DMS114 treated with DMSO at 0.1 percent for 48 hours (cell line): ENCODE results near the gene ITPKB.
A peak's percentile ranks its signal among the peaks of the same experiment; 100 is the strongest.
"Not testable (repeated sequence)": the region's sequence is repeated elsewhere in the genome, so short reads cannot be mapped to it uniquely, and the experiment has no call there.

Source experiments
- DNase-seq: peaks from one replicate; lab custom pipeline; 2025; ENCODE audit not compliant: unreplicated experiment; lab: John Stamatoyannopoulos, UW

ITPKB gene

DNA sequence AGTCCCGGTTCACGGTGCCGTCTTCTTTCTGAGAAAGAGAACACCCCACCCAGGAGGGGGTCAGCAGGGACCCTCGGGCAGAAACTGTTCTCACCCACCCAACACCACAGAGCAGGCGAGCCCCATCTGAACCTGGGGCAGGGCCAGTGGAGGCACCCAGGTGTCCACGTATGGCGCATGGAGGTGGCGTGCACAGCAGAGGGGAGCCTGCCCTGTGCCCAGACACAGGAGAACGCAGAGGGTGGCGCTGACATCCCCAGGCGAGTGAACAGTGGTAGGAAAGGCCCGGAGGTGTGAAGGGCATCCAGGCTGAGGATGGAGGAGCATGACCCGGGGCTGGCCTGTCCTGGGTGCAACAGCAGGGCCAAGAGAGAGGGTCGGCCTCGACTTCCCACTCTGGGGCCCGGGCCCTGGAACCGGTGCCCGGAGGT lies 99.4 kb downstream of the ITPKB start:
- no peak for DNase-seq

DNA sequence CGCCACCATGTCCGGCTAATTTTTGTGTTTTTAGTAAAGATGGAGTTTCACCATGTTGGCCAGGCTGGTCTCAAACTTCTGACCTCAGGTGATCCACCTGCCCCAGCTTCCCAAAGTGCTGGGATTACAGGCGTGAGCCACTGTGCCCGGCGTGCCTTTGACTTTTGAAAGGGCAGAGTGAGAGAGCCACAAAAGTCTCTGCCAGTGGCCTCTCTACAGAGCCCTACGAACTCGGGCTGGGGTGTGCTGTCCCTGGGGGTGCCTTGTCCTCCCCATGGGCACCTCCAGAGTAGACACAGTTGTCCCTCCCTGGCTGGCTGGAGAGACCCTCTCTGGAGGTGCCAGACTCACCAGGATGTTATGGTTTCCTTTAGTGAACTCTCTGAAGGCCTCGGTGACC lies 99.9 kb downstream of the ITPKB start:
- DNase-seq, result not testable (repeated sequence)

DNA sequence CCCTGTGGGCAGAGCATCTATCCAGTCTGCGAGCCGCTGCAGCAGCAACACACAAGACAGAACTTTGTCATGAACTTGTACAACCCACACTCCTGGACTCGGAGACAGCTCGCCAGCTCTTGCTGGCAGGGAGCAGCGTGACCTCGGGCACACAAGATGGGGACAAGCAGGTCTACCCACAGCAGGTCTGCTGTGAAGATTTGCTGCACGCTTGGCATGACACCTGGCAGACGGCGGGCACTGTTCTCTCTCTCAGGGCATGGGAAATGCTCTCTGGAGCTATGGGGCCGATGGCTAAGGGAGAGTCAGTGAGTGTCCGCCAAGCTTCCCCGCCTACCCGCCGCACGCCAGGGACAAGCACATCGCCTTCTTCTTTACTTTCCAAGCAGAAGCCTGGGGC lies 100.5 kb downstream of the ITPKB start:
- DNase-seq, result no peak

DNA sequence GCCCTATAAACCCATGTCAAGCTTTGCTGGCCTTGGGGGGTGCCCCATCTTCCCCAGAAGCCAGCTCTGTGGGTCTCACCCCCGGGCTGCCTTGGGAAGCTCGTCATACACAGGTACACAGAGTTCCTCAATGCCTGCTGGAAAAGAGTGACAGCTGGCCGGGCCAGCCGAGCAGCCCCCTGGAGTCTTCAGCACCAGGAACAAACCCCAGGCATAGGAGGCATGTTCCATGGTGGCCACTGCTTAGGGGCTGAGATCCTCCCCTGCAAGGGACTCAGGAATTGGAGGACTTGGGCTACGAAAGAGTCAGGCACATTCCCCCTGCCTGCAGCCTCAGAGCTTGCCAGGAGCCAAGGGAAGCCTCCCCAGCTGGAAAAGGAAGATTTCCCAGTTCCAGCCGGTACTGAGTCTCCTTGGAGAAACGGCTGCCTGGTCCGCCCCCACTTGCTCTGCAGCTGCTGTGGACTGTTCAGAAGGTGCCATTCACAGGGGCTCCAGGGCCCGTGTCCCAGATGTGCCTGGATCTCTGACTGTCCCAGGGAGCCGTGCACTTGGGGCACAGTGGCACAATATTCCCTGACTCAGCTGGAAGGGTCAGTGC lies 101.0 kb downstream of the ITPKB start:
- DNase-seq, result no peak

DNA sequence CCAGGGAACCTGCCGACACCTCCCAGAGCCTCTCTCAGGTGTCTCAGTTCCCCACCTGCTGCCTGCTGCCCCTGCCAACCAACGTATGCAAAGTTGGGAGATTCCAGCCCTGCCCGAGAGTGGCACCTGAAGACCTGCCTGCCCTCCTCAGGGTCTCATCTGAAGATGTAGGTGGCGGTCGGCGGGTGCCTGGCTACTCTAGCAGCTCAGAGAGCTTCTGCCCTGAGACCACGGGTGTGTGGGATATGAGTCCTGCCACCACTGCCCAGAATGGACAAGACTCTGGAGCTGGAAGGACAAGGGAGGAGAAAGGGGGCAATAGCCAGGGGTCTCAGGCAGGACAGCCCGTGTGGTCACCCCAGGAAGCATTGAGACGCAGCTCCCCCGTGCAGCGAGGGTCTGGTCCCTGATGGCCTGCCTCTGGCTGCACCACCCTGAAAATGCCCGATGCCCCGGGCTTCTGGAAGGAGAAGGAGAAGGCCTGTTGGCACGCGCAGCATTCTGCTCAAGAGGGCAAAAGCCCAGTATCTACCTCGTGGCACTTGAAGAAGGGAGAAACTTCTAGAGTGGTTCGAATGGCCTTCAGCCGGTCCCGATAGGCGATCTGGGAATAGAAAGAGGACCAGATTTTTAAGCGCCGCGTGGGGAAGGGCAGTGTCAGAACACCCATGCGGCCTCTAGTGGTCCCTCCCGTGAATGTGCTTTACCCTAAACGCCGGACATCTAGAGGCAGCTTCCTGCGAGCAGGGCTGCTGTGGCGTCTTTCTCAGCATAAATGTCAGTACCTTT lies 101.7 kb downstream of the ITPKB start:
- DNase-seq, result peak; percentile 20

DNA sequence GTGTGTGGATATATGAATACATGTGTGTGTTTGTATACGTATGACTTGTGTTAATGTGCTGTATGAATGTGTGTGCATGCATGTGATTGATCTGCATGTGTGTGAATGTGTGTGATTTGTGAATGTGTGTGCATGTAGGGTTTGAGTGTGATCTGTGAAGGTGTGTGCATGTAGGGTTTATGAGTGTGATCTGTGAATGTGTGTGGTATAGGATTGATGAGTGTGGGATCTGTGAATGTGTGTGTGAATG lies 102.3 kb downstream of the ITPKB start:
- no peak for DNase-seq

DNA sequence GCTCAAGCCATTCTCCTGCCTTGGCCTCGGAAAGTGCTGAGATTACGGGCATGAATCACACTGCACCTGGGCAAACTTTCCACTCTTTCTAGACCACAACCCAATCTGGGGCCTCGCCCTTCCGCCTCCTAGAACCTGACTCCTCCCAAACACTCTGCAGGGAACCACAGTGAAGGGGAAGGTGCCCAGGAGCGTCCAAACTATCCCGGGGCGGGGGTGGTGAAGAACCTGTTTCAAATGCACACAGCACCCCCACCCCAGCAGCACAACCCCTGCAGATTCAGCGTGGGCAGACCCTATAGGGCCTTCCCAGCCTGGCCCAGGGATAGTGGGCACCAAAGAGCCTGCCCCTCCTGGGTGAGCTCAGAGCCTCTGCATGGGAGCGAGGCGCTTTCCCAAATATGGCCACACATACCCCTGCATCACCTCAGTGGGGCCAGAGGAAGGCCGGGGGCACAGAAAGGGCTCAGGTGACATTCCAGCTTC lies 103.6 kb downstream of the ITPKB start:
- DNase-seq, result no peak

DNA sequence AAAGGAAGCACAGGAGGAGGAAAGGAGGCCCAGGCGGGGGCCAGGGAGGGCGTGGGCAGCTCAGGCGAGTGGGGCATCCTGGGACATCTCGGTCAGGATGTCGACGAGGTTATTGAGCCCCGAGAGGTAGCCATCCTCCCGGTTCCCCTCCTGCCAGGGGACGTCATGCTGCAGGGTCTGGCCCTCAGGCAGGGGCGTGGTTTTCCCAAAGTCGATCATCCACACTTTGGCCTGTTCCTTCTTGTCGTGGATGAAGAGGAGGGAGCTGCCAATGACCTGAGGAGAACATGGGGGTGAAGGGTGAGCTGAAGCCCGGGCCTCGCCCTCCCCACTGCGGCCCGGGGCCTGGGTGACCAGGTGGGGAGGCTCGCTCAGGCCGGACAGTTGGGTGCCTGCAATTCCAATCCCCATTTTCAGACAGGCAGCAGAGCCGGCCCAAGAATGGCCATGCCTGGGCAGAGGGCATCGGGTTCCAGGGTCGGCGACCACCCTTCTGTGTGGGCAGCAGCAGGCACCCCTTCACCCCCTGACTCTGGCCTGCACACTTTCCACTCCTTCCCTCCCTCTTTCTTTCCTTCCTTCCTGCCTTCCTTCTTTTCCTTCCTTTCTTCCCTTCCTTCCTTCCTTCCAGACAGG lies 104.4 kb downstream of the ITPKB start:
- DNase-seq, result no peak

DNA sequence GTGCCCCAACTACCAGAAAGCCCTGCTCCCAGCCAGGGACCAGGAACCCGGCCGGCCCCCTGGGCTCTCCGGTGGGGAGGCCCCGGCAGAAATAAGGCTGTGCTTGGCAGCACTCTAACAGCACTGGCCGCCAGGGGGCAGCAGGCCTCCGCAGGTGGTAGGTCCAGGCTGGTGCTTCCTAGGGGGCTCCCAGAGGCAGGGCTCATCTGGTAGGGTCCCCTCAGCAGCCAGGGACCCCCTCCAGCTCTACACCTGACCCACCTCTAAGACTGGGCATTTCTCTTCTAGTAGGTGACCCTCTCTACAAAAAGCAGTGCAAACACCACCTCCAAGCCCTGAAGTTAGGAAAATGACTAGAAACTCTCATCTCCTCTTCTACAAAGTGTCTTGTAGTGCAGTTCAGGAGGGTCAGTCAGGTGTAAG lies 104.9 kb downstream of the ITPKB start:
- DNase-seq, result peak; percentile 44

DNA sequence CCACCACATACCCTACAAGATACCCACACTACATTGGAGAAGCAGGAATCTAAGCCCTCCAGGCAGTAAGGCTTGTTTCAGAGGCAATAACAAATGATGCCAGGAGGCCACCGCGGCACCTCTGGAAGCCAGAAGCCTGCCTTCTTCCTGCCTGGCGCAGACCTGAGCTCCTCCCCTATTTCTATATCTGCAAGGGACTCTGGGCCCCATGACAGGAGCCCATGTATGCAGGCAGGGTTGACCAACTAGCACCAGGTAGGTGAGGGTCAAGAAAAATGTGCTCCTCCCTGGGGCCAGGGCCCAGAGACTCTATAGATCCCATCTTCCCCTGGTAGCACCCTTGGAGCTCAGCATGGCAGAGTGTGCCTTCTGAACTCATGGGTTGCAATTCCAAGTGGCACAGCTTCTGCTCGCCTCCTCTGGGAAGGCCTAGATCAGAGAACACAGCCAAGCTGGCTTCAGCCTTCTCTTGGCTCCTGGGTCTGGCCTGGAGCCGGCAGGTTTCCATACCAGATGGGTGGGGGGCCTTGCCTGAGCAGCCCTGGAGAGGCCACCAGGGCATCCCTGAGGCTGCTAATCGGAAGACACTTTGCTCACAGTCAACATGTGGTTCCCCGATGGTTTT lies 105.4 kb downstream of the ITPKB start:
- DNase-seq, result no peak

DNA sequence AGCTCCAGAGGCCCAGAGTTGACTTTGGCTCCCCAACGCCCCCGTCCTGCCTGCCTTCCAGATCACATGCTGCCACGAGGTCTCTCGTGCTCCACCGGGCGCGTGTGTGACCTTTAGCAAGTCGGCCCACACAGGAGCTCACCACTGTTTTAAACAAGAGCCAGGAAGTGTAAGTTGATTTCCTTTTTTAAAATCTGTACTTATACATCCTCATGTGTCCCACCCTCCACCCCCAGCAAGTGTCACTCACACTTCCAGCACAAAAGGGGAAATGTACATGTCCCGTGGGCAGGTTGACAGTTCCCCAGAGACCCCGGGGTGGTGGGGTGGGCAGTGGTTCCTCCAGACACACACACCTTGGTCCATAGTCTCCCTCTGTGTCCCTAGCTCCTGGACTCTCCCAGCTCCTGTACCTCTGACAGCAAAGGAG lies 106.1 kb downstream of the ITPKB start:
- no peak for DNase-seq

DNA sequence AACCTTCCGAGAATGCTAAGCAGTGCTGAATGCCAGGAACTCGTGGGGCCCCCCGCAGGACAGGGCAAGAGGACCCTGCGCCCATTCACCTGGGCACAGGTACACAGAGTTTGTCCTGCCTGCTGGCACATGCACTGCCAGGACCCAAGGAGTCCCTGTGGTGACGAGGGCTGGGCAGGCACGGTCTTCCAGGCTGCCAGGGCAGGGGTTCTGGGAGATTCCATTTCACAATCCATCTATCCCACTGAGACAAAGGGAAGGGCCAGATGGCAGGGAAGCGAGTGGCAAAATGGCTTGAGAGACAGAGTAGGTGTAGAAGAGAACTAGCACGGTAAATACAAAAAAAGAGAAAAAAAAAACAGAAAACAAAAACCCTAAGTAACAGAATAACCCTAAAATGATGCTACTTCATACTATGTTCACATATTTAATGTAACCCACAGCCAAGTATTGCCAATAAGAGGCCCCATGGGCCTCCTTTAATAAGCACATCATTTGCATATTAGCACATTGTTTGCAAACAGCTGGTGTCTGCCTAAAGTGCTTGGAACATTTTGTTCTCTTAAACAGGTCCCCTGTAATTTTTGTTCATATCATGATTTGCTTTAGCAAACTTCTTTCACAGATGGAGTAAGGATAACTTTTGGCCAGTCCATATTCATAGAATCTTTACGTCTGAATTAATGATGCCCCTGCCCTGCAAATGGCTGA lies 106.8 kb downstream of the ITPKB start:
- no peak for DNase-seq

DNA sequence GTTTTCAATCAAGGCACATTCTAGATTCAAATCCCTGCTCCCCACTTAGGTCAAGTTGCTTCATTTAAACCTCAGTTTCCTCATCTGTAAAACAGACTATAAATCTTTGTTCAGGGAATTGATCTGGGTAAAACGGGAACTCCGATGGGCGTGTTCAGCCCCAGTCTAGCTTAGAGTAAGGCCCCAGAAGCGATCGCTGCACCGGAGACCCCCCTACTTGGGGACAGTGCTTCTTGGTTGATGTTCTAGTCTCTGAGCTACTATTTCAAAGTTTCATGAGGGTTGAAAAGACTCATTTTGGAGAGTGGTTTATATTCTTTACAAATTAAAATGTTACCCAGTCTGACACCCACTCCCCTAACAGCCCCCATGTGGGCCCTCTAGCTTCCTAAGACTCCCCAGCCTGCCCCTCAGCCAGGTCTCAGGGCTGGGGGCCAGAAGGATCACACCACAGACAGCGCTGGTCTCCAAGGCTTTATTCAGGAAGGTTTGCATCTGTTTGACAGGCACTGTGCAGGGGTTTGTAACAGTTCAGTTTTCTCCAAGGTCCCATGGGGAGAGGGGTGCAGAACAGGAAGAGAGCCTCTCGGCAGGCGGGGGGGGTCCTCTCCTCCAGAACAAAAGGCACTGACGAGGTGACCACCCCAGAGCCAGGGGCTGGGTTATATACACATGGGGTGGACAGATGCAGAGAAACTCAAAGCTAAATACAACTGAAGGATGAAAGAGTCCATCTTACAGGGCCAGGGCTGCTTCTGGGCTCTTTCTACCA lies 107.7 kb downstream of the ITPKB start:
- DNase-seq, result no peak

DNA sequence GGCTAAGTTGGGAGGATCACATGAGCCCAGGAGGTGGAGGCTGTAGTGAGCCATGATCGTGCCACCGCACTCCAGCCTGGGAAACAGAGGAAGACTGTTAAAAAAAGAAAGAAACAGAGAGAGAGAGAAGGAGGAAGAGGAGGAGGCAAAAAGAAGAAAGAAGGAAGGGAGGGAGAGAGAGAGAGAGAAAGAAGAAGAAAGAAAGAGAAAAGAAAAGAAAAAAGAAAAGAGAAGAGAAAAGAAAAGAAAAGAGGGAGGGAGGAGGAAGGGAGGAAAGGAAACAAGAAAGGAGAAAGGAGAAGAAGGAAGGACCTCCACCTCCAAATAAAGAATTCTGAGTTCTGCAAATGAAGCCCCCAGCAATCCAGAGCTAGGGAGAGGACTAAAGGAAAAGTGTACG lies 108.5 kb downstream of the ITPKB start:
- DNase-seq, result no peak

DNA sequence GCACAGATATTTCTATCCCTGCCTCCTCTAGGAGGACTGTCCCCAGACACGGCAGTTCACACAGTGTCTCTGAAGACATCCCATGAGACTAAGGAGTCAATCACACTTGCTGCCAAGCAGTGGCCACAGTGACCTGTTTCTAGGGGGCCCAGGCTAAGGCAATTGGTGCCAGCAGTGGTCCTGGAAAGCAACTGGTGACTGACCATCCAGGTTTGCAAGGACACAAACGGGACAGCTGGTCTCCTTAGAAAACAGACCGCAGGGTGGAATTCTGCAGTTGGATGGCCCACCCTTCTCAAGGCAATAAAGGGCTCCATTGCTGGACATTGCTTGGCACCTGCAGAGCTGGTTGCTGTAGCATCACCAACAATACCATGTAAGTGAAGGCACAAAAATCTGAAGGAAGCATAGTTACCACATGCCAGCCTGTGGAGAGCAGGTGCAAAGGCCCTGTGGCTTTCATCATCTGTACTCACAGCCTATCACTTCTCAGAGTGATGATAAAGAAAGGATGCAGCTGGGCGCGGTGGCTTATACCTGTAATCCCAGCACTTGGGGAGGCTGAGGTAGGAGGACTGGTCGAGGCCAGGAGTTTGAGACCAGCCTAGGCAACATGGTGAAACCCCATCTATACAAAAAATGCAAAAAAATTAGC lies 109.1 kb downstream of the ITPKB start:
- DNase-seq, result no peak

DNA sequence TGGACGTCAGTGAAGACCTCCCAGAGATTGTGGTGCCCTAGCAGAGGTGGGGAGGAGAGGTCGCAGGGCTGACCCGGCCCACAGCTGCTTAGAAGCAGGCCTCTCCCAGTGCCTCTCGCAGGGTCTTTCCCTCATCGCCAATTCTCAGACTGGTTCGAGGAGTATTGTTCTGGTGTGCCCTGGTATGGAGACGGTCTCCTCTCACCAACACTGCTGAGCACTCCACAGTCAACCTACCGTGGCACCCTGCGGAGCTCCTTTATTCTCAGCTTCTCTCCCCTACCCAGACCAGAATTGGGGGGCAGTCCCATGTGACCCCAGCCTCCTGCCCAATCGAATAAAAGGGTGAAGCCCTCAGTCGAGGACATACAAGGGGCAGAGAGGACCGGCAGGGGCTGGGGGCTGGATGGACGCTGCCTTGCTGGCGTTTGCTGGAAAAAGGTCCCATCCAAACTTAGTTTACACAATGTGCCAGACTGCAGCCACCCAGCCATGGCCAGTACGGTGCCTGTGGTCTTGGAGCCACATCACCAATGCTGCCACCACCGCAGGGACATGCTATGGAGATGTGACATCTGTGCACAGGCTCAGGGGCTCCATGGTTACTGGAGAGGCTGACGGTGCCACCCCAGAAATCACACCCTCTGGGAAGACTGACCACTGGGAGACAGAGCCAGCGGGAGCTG lies 109.7 kb downstream of the ITPKB start:
- no peak for DNase-seq

DNA sequence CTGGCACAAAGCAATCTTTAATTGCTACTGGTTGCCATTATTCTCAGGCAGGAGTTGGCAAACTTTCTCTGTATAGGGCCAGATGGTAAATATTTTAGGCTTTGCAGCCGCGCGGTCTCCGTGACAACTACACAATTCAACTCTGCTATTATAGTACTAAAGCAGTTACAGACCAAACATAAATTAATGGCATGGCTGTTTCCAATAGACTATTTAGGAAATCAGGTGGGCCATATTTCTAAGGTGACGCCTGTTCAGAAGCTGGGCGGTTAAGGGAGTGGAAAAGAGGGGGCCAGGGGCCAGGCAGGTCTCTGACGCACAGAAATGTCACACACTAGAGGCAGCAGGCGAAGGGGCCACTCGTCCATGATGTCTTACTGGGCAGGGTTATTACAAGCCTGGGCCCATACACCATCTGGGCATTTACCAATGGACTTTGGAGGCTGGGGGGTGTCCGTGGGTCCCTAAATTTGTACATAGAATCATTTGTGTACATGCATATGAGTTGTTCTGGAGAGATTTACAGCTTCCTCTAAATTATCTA lies 110.4 kb downstream of the ITPKB start:
- no peak for DNase-seq

DNA sequence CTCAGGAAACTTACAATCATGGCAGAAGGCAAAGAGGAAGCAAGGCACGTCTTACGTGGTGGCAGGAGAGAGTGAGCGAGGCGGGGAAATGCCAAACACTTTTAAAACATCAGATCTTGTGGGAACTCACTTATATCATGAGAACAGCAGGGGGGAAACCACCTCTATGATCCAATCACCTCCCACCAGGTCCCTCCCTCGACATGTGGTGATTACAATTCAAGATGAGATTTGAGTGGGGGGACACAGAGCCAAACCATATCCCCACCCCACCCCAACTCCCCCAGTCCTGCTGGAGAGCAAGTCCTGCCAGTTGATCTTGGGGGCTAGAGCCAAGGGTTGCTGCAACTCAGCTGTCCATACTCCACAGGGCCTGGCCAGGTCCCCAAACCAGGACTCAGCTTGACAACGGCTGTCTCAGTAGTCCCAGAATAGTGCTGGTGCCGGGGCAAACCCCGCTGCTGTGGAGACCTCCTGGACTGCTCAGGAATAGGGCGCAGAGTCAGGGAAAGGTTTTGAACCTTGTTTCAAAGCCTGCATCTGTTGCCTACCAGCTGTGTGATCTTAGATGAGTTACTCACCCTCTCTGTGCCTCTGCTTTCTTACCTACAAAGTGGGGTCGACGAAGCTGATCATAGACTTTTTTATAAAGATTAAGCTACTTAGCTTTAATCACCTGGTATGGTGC lies 111.0 kb downstream of the ITPKB start:
- DNase-seq, result no peak
